Panc1 (cell line): ENCODE measurements around the gene KIF5B.

Experiments
- POLR2AphosphoS5 ChIP-seq: IDR thresholded peaks from 2 replicates; pipeline ENCODE4 v1.6.1; 2012; ENCODE audit warnings: mild to moderate bottlenecking, low read depth, low read length, moderate library complexity
- SIN3A ChIP-seq: IDR thresholded peaks from 2 replicates; pipeline ENCODE4 v1.6.1; 2012; ENCODE audit warnings: low read depth, mild to moderate bottlenecking, low read length, moderate library complexity, borderline replicate concordance; ENCODE audit not compliant: insufficient read depth
- TF ChIP-seq, protein P1 (sequence below): fragments of 450-650 bp; IDR thresholded peaks from 2 replicates; pipeline ENCODE4 v1.5.1; 2017; ENCODE audit warnings: mild to moderate bottlenecking

DNA sequence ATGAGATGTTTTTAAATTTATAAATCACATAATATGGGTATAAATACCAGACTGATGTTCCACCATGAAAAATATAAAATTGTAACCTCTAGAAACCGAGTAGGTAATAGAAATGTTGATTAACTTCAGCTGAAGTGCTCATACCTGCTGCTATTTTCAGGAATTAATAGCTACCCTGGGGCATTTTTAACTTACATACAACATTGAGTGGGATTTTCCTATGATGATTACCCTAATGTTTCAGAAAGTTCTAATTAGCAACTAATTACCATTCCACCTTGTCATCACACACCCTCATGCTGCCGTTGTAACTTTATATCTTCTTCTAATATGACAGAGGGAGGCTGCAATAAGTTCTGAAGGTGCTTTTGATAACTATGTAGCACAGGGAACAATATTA is 74.1 kb downstream of the KIF5B start:
- TF ChIP-seq, protein P1, sequence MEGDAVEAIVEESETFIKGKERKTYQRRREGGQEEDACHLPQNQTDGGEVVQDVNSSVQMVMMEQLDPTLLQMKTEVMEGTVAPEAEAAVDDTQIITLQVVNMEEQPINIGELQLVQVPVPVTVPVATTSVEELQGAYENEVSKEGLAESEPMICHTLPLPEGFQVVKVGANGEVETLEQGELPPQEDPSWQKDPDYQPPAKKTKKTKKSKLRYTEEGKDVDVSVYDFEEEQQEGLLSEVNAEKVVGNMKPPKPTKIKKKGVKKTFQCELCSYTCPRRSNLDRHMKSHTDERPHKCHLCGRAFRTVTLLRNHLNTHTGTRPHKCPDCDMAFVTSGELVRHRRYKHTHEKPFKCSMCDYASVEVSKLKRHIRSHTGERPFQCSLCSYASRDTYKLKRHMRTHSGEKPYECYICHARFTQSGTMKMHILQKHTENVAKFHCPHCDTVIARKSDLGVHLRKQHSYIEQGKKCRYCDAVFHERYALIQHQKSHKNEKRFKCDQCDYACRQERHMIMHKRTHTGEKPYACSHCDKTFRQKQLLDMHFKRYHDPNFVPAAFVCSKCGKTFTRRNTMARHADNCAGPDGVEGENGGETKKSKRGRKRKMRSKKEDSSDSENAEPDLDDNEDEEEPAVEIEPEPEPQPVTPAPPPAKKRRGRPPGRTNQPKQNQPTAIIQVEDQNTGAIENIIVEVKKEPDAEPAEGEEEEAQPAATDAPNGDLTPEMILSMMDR, result no peak
- no peak for TF ChIP-seq SIN3A
- TF ChIP-seq POLR2AphosphoS5, result no peak
